ENCODE data around the gene PARP14.
"Not testable (repeated sequence)": the region's sequence is repeated elsewhere in the genome, so short reads cannot be mapped to it uniquely, and the experiment has no call there.

Gene PARP14

GRCh38 chr3:122728756-122729514, 48.3 kb downstream of the PARP14 start:
- no peak overlapping the region for H3K4me3 ChIP-seq (ENCODE audit: low read depth, low read length)
- TF ChIP-seq CTCF (IDR thresholded peaks at IDR 0.05; ENCODE audit: low read depth, low read length) (no peak), MAX (IDR thresholded peaks at IDR 0.05; ENCODE audit: low read depth, low read length) (no peak), MYC (IDR thresholded peaks at IDR 0.05; ENCODE audit: low read depth, low read length) (no peak), POLR2A (IDR thresholded peaks at IDR 0.05; ENCODE audit: extremely low read depth, insufficient read length) (no peak)
- no peak for DNase-seq (ENCODE audit: low read depth)

- no peak for DNase-seq (ENCODE audit: low read depth)
- TF ChIP-seq MYC (IDR thresholded peaks at IDR 0.05; ENCODE audit: low read depth, low read length) (no peak), CTCF (IDR thresholded peaks at IDR 0.05; ENCODE audit: low read depth, low read length) (no peak), POLR2A (IDR thresholded peaks at IDR 0.05; ENCODE audit: extremely low read depth, insufficient read length) (no peak), MAX (IDR thresholded peaks at IDR 0.05; ENCODE audit: low read depth, low read length) (no peak)
- no peak overlapping the region for H3K4me3 ChIP-seq (ENCODE audit: low read depth, low read length)
Measured at GRCh38 chr3:122730240-122730639, 49.6 kb downstream of the PARP14 start.

GRCh38 chr3:122732682-122733525, 52.3 kb downstream of the PARP14 start:
- DNase-seq (ENCODE audit: low read depth) = not testable (repeated sequence)

GRCh38 chr3:122739172-122739571, 58.5 kb downstream of the PARP14 start:
- DNase-seq (ENCODE audit: low read depth) = no peak
- H3K4me3 ChIP-seq (ENCODE audit: low read depth, low read length) = no peak overlapping the region
- TF ChIP-seq CTCF (IDR thresholded peaks at IDR 0.05; ENCODE audit: low read depth, low read length) = no peak
- TF ChIP-seq MYC (IDR thresholded peaks at IDR 0.05; ENCODE audit: low read depth, low read length) = no peak
- no peak for TF ChIP-seq POLR2A (IDR thresholded peaks at IDR 0.05; ENCODE audit: extremely low read depth, insufficient read length)
- TF ChIP-seq MAX (IDR thresholded peaks at IDR 0.05; ENCODE audit: low read depth, low read length) = no peak

More at GRCh38 chr3:122732682-122733525, 52.3 kb downstream of the PARP14 start:
- H3K4me3 ChIP-seq (ENCODE audit: low read depth, low read length) = not testable (repeated sequence)

- DNase-seq (ENCODE audit: low read depth) = no peak
- H3K4me3 ChIP-seq (ENCODE audit: low read depth, low read length) = no peak overlapping the region
- TF ChIP-seq MYC (IDR thresholded peaks at IDR 0.05; ENCODE audit: low read depth, low read length) = no peak
- TF ChIP-seq POLR2A (IDR thresholded peaks at IDR 0.05; ENCODE audit: extremely low read depth, insufficient read length) = no peak
- no peak for TF ChIP-seq CTCF (IDR thresholded peaks at IDR 0.05; ENCODE audit: low read depth, low read length)
- TF ChIP-seq MAX (IDR thresholded peaks at IDR 0.05; ENCODE audit: low read depth, low read length) = no peak
Measured at GRCh38 chr3:122742234-122742633, 61.6 kb downstream of the PARP14 start.

GRCh38 chr3:122743581-122744120, 63.0 kb downstream of the PARP14 start:
- no peak for TF ChIP-seq CTCF (IDR thresholded peaks at IDR 0.05; ENCODE audit: low read depth, low read length)
- TF ChIP-seq MYC (IDR thresholded peaks at IDR 0.05; ENCODE audit: low read depth, low read length) = no peak
- no peak for TF ChIP-seq MAX (IDR thresholded peaks at IDR 0.05; ENCODE audit: low read depth, low read length)
- no peak for TF ChIP-seq POLR2A (IDR thresholded peaks at IDR 0.05; ENCODE audit: extremely low read depth, insufficient read length)

More at GRCh38 chr3:122743581-122744120, 63.0 kb downstream of the PARP14 start:
- no peak overlapping the region for H3K4me3 ChIP-seq (ENCODE audit: low read depth, low read length)
- no peak for DNase-seq (ENCODE audit: low read depth)

All from NB4 (cell line).